Parathyroid adenoma (tissue), 2 donors: ENCODE results near the gene NADK.

Source experiments
- H2AFZ ChIP-seq: fragments of 300-600 bp; sonication (generic); one replicate; pipeline ENCODE4 v1.7.0; 2017; ENCODE audit warnings: antibody characterized with exemption, mild to moderate bottlenecking
- H3K27ac ChIP-seq: fragments of 300-600 bp; sonication (generic); one replicate; pipeline ENCODE4 v1.7.0; 2017
- H3K27me3 ChIP-seq: fragments of 300-600 bp; sonication (generic); one replicate; pipeline ENCODE4 v1.7.0; 2017; ENCODE audit warnings: low read length; ENCODE audit not compliant: control insufficient read depth, insufficient read depth
- H3K36me3 ChIP-seq: fragments of 300-600 bp; sonication (generic); one replicate; pipeline ENCODE4 v1.7.0; 2017; ENCODE audit warnings: low read length; ENCODE audit not compliant: control insufficient read depth, insufficient read depth
- H3K4me1 ChIP-seq: fragments of 300-600 bp; sonication (generic); one replicate; pipeline ENCODE4 v1.7.0; 2017; ENCODE audit warnings: control low read depth
- H3K4me2 ChIP-seq: fragments of 300-600 bp; sonication (generic); one replicate; pipeline ENCODE4 v1.7.0; 2017; ENCODE audit warnings: low read length
- H3K4me3 ChIP-seq: fragments of 300-600 bp; sonication (generic); one replicate; pipeline ENCODE4 v1.7.0; 2017; ENCODE audit warnings: low read depth, low read length
- H3K79me2 ChIP-seq: fragments of 300-600 bp; sonication (generic); one replicate; pipeline ENCODE4 v1.7.0; 2017; ENCODE audit warnings: control low read depth
- H3K9ac ChIP-seq: fragments of 300-600 bp; sonication (generic); one replicate; pipeline ENCODE4 v1.7.0; 2017; ENCODE audit warnings: mild to moderate bottlenecking
- H3K9me3 ChIP-seq: fragments of 300-600 bp; sonication (generic); one replicate; pipeline ENCODE4 v1.7.0; 2017; ENCODE audit warnings: low read length; ENCODE audit not compliant: control insufficient read depth
- TF ChIP-seq, protein P1 (sequence below): fragments of 300-600 bp; sonication (generic); IDR thresholded peaks from one replicate; pipeline ENCODE4 v1.7.0; 2017; ENCODE audit warnings: antibody characterized with exemption, mild to moderate bottlenecking
- donor health status: primary hyperparathyroidism.

Gene NADK

DNA sequence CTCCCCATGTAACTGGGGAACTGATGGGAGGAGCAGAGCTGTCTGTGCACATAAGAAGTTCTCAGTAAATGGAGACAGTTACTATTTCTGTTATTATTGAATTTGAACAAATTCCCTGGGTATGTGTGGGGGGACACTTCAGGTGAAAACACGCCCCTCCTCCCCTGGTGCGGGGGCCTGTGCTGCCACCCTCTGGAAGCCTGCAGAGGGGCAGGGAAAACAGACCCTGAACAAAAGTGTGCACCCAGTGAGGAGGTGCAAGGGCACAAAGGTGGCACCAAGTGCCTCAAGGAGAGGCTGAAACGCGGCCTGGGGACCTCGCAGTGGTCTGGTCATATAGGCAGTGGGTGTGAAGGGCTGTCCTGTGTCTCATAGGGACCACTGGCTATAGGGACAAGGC, 18.2 kb upstream of the NADK start:
- peaks cover 2% of the 10 kb centered on the region for H3K4me1 ChIP-seq
- no peak overlapping the region for H2AFZ ChIP-seq
- no peak overlapping the region for H3K4me3 ChIP-seq
- H3K9ac ChIP-seq = no peak overlapping the region
- peaks cover 16% of the 10 kb centered on the region for H3K79me2 ChIP-seq
- no peaks in the 10 kb centered on the region for H3K36me3 ChIP-seq
- H3K4me2 ChIP-seq = no peak overlapping the region
- TF ChIP-seq, protein P1, sequence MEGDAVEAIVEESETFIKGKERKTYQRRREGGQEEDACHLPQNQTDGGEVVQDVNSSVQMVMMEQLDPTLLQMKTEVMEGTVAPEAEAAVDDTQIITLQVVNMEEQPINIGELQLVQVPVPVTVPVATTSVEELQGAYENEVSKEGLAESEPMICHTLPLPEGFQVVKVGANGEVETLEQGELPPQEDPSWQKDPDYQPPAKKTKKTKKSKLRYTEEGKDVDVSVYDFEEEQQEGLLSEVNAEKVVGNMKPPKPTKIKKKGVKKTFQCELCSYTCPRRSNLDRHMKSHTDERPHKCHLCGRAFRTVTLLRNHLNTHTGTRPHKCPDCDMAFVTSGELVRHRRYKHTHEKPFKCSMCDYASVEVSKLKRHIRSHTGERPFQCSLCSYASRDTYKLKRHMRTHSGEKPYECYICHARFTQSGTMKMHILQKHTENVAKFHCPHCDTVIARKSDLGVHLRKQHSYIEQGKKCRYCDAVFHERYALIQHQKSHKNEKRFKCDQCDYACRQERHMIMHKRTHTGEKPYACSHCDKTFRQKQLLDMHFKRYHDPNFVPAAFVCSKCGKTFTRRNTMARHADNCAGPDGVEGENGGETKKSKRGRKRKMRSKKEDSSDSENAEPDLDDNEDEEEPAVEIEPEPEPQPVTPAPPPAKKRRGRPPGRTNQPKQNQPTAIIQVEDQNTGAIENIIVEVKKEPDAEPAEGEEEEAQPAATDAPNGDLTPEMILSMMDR = no peak
- no peak overlapping the region for H3K27ac ChIP-seq
- no peaks in the 10 kb centered on the region for H3K27me3 ChIP-seq
- H3K9me3 ChIP-seq = no peaks in the 10 kb centered on the region

DNA sequence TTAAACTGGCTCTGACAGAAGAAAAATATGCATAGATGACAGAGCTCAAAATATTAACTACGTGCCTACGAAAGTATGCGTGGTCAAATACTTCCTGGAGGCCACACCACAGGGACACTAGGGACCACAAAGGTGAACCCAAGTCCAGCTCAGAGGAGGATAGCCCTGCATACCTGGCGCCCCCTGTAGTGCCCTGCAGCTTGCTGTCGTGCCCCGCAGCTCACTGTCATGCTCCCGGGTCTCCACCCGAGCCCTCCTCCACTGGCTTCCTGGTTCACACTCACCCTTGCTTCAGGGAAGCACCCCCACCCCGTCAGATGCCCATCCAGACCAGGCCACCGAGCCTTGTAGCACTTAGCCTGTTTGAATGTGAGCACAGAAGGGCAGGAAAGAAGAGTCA, 16.7 kb upstream of the NADK start:
- peaks cover 2% of the 10 kb centered on the region for H3K4me1 ChIP-seq
- no peak overlapping the region for H3K4me3 ChIP-seq
- no peaks in the 10 kb centered on the region for H3K36me3 ChIP-seq
- peaks cover 16% of the 10 kb centered on the region for H3K79me2 ChIP-seq
- H3K9ac ChIP-seq = no peak overlapping the region
- no peak overlapping the region for H3K4me2 ChIP-seq
- H3K27me3 ChIP-seq = no peaks in the 10 kb centered on the region
- TF ChIP-seq, protein P1 = no peak
- no peak overlapping the region for H2AFZ ChIP-seq
- H3K27ac ChIP-seq = no peak overlapping the region
- no peaks in the 10 kb centered on the region for H3K9me3 ChIP-seq

DNA sequence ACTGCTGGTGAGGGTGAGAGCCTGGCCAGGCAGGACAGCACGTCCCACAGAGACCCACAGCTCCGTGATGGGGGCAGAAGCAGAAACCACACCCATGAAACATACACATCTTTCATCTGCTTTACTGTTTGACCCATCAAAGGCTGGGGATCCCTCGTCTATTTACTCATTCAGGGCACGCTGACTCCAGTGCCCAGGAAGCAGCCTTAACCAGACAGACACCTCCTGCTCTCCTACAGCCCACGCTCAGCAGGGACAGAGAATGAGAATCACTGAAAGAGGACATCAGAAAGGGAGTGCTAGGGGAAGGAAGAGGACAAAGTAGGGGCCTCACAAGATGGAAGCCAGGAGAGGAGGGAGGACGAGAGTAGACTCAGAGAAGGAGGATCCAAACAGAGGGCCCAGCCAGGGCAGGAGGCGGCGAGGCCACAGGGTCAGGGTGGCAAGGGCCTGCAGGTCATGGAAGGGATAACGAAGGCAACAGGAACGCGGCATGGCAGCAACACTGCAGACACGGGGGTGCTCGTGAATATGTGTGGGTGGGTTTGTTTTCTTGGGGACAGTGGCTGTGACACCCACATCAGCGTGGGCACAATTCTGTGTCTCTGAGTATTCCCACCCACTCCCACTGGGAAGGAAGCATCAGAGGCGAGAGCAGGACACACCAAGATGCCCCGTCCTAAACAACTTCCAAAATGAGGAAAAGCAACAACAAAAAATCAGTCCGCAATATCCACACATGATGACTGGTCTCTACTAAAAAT, 15.4 kb upstream of the NADK start:
- no peak overlapping the region for H2AFZ ChIP-seq
- no peaks in the 10 kb centered on the region for H3K36me3 ChIP-seq
- no peak overlapping the region for H3K4me3 ChIP-seq
- H3K9ac ChIP-seq = no peak overlapping the region
- no peaks in the 10 kb centered on the region for H3K9me3 ChIP-seq
- no peak overlapping the region for H3K27ac ChIP-seq
- H3K79me2 ChIP-seq = peaks cover 12% of the 10 kb centered on the region
- no peaks in the 10 kb centered on the region for H3K4me1 ChIP-seq
- no peak overlapping the region for H3K4me2 ChIP-seq
- TF ChIP-seq, protein P1 = no peak
- no peaks in the 10 kb centered on the region for H3K27me3 ChIP-seq

DNA sequence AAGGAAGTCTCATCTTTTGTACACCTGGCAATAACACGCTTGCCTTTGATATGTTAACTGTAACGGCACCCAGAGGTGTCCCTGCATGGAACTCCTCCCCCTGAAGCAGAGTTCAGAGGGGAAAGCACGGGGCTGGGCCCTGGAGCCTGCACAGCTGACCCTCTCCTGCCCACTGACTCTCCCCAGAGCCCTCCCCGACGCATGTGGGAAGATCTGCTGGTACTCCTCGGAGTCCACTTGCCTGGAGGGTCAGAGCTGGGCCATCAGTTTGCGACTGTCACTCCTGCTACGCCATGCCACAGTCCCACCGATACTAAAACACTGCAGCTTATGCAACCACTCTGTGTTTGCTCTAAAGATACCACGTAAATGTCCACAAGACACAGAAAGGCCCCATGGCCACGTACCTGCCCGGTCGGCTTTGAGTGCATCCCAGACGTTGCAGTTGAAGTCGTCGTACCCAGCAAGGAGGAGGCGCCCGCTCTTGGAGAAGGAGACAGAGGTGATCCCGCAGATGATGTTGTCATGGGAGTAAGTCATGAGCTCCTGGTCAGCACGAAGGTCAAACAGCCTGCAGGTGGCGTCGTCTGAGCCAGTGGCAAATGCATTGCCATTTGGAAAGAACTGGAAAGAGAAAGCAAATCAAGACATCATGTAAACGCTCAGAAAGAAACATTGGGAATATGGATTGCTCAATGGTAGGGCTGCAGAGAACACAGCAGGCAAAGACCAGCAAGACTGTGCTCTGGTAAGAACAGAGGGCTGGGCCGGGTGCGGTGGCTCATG, 10.6 kb upstream of the NADK start:
- no peak overlapping the region for H3K27ac ChIP-seq
- H3K4me1 ChIP-seq = no peaks in the 10 kb centered on the region
- TF ChIP-seq, protein P1 = peak; percentile 10
- no peaks in the 10 kb centered on the region for H3K36me3 ChIP-seq
- no peak overlapping the region for H3K4me3 ChIP-seq
- no peak overlapping the region for H3K9ac ChIP-seq
- H3K9me3 ChIP-seq = no peaks in the 10 kb centered on the region
- no peak overlapping the region for H2AFZ ChIP-seq
- no peak overlapping the region for H3K4me2 ChIP-seq
- H3K27me3 ChIP-seq = no peaks in the 10 kb centered on the region
- no peaks in the 10 kb centered on the region for H3K79me2 ChIP-seq
